GM12874 (cell line): ENCODE measurements around the gene MACROD1.
A peak's percentile ranks its signal among the peaks of the same experiment; 100 is the strongest.

Source experiments
- TF ChIP-seq, protein P1 (sequence below): IDR thresholded peaks from 2 replicates; pipeline ENCODE4 v1.5.1; 2011; ENCODE audit warnings: low read depth, mild to moderate bottlenecking, control low read depth, low read length, moderate library complexity; ENCODE audit not compliant: insufficient read depth

Gene MACROD1

DNA sequence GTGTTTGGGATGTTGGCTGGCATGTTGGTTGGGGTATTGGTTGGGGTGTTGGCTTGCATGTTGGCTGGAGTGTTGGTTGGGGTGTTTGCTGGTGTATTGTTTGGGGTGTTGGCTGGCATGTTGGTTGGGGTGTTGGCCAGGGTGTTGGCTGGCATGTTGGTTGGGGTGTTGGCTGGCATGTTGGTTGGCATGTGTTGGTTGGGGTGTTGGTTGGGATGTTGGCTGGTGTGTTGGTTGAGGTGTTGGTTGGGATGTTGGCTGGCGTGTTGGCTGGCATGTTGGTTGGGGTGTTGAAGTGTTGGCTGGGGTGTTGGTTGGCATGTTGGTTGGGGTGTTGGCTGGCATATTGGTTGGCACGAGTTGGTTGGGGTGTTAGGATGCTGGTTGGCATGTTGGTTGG is 155.1 kb downstream of the MACROD1 start:
- TF ChIP-seq, protein P1, sequence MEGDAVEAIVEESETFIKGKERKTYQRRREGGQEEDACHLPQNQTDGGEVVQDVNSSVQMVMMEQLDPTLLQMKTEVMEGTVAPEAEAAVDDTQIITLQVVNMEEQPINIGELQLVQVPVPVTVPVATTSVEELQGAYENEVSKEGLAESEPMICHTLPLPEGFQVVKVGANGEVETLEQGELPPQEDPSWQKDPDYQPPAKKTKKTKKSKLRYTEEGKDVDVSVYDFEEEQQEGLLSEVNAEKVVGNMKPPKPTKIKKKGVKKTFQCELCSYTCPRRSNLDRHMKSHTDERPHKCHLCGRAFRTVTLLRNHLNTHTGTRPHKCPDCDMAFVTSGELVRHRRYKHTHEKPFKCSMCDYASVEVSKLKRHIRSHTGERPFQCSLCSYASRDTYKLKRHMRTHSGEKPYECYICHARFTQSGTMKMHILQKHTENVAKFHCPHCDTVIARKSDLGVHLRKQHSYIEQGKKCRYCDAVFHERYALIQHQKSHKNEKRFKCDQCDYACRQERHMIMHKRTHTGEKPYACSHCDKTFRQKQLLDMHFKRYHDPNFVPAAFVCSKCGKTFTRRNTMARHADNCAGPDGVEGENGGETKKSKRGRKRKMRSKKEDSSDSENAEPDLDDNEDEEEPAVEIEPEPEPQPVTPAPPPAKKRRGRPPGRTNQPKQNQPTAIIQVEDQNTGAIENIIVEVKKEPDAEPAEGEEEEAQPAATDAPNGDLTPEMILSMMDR: no peak

DNA sequence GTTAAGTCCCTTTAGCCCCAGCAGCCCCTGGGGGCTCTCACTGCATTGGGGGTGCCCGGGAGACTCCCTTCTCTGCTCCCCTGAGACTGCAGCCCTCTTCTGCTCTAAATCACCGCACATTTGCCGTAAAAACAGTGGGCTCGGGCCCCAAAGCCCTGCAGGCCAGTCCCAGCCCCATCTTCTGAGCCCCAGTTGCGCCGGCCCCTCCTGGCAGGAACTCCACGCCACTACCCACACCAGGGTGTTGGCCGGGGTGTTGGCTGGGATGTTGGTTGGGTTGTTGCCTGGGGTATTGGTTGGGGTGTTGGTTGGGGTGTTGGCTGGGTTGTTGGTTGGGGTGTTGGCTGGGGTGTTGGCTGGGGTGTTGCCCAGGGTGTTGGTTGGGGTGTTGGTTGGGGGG is 156.2 kb downstream of the MACROD1 start:
- TF ChIP-seq, protein P1: no peak

DNA sequence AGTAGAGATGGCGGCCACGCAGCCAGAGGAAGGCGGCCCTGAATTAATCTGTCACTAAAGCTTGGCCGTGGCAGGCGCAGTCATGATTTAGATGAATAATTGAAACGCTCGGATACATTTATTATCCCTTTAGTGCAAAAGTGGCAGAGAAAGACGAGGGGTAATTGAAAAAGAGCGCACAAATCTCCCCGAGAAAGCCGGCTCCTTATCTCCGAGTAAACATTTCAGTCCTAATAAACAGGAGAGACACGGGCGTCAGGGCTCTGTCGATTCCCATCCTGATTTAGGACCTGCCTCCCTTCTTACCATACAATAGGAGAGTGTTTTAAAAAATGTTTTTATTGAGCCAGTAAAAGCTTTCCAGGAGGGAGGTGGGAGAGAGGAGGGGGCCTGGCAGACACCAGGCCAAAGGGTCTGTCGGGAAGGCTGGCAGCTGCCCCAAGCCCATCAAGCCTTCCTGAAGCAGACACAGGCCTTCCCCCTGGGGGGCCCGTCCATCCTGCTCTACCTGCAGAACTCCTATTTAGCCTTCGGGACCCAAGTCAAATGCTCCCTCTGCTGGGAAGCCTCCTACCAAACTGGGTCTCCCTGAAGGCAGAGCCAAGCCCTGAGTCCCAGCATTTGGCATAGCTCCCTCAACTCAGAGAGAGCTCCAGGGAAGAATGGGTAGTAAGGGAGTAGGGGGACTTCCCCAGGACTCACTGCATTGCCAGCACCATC is 156.8 kb downstream of the MACROD1 start:
- TF ChIP-seq, protein P1: no peak

DNA sequence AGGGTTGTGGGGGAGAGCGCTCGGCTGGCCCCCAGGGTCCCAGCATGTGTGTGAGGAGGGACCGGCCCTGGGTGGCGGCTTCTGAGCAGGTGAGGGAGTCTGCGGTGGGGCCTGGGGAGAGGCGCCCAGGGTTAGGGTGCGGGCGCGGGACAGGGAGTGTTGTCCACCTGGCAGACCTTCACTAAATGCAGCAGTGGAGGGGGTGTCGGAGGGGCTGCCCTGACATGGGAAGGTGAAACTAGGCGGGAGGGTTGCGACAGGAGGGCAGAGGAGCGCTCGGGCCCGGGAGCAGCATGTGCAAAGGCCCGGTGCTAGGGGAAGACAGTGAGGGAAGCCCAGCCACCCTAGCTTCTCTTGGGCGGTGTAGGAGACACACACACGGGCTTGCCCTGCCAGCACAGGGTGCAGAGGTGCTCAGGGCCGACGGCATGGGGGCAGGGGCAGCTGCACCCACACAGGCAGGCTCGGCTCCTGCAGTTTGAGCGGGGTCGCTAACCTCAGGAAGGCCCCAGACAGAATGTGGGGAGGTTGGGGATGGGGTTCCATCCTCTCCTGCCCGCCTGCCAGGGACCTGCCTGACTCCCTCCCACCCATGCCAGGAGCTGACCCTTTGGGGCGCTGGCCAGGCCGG is 157.5 kb downstream of the MACROD1 start:
- TF ChIP-seq, protein P1: no peak

DNA sequence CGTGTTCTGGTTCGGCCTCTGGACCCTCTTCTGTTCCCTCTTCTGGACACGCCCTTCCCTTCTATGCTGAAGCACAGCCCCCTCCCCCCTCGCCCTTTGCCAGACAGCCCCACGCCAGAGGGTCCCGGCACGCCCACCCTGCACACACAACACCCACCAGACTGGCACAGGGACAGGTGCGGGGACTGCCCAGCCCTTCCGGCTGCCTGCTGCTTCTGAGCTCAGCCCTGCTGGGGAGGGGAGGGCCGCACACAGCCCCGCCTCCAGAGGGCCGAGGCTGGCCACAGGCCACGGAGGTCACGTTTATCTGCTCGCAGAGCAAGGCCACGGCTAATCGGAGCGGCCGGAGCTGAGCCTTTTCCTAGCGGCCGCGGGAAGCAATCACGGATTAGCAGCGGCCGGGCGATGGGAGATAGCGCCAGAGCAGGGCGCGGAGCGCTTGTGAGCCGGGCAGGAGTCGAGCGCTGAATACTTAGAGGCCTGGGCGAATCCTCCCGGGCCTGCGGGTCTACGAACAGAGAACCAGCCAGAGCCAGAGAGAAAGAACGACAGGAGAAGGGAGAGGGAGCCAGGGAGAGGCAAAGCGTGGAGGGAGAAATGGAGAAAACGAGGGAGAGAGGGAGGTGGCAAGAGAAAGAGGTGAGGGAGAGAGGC is 158.2 kb downstream of the MACROD1 start:
- TF ChIP-seq, protein P1: no peak

DNA sequence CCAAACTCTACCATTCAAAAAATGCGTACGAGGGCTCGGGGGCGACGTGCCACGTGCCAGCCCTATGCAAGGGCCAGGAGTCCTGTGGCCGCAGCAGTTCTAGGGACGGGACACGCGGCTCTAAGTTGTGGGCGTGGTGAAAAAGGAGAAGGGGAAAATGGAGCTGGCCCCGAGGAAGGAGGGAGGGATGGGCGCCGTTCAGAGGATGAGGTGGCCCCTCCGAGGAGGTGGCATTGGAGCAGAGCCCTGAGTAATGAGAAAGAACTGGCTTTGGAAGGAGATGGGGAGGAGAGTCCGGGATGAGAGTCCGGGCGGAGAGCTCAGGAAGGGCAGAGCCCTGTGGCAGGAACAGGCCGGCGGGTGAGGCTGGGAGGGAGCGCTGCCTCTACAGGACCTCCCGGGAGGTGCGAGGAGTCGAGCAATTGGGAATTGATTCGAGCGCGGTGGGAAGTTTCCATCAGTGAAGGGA is 158.7 kb downstream of the MACROD1 start:
- TF ChIP-seq, protein P1: 0 out of 2 replicates have a peak, but pooled peaks have one; percentile 11

DNA sequence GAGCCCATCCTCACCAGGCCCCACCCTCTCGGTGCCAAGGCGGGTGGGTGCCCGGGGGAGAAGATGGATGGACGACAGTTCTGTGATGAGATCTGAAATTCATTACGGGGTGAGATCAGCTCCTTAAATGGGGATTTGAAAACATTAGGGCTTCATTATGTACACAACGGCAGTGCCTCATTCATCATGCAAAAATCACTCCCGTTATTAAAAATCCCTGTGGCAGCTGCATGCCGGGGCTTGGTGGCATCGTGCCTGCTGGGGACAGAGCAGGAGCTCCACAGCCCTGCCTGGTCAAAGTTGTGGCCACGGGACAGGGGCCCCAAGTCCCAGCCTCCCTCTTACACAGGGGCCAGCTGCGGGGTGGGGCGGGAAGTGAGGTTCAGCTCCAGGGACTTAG is 159.5 kb downstream of the MACROD1 start:
- TF ChIP-seq, protein P1: no peak
